Measurements from ENCODE around the gene FUNDC1.

- TF ChIP-seq CTCF (conservative IDR thresholded peaks at IDR 0.05): no peak
- no peak for TF ChIP-seq ZFX (IDR thresholded peaks at IDR 0.05)
Observed at GRCh38 chrX:44503560-44503959, 39.1 kb downstream of the FUNDC1 start.
